SU-DHL-6 (cell line): ENCODE results near the gene MCU.
"Not testable (repeated sequence)": the region's sequence is repeated elsewhere in the genome, so short reads cannot be mapped to it uniquely, and the experiment has no call there.

Experiments
- H2AFZ ChIP-seq: fragments of 200-600 bp; sonication (generic); 2 replicates; pipeline ENCODE4 v1.6.1; 2014; ENCODE audit warnings: low read depth, mild to moderate bottlenecking, moderate library complexity, mixed read lengths, antibody characterized with exemption, low read length; ENCODE audit not compliant: severe bottlenecking
- H3F3A ChIP-seq: fragments of 200-600 bp; shearing (Covaris generic); 2 replicates; pipeline ENCODE4 v1.6.0; 2016; ENCODE audit warnings: antibody characterized with exemption, mild to moderate bottlenecking; ENCODE audit not compliant: insufficient read depth
- H3K27ac ChIP-seq: fragments of 200-600 bp; sonication (generic); 2 replicates; pipeline ENCODE4 v1.5.1; 2016; ENCODE audit warnings: low read depth, mild to moderate bottlenecking, low read length, moderate library complexity, mixed read lengths
- H3K27me3 ChIP-seq: fragments of 200-600 bp; sonication (generic), shearing (Covaris generic); 2 replicates; pipeline ENCODE4 v1.6.0; 2014; ENCODE audit warnings: mild to moderate bottlenecking, low read length
- H3K36me3 ChIP-seq: fragments of 200-600 bp; sonication (generic); 2 replicates; pipeline ENCODE4 v1.6.1; 2014; ENCODE audit warnings: mild to moderate bottlenecking, low read length, mixed read lengths
- H3K4me2 ChIP-seq: fragments of 300-600, 200-600 bp; shearing (Covaris generic), sonication (generic); 2 replicates; pipeline ENCODE4 v1.6.0; 2014; ENCODE audit warnings: low read length, low read depth, mild to moderate bottlenecking; ENCODE audit not compliant: poor library complexity, severe bottlenecking
- H3K4me3 ChIP-seq: fragments of 200-600 bp; sonication (generic); 2 replicates; pipeline ENCODE4 v1.5.1; 2014; ENCODE audit warnings: antibody characterized with exemption, low read length, mild to moderate bottlenecking, mixed read lengths; ENCODE audit not compliant: insufficient read depth, poor library complexity, severe bottlenecking
- H3K79me2 ChIP-seq: fragments of 200-600 bp; sonication (generic); 2 replicates; pipeline ENCODE4 v1.6.1; 2014; ENCODE audit warnings: mild to moderate bottlenecking, low read length, moderate library complexity; ENCODE audit not compliant: insufficient read depth
- H3K9ac ChIP-seq: fragments of 200-600 bp; sonication (generic); 2 replicates; pipeline ENCODE4 v1.7.0; 2014; ENCODE audit warnings: mild to moderate bottlenecking, low read length
- H3K9me2 ChIP-seq: fragments of 200-600 bp; sonication (generic); replicated peaks from 2 replicates; pipeline ENCODE4 v1.6.1; 2014; ENCODE audit warnings: low read length; ENCODE audit not compliant: insufficient read depth
- H3K9me3 ChIP-seq: fragments of 200-600 bp; sonication (generic); 2 replicates; pipeline ENCODE4 v1.6.1; 2014; ENCODE audit warnings: low read length, mixed read lengths; ENCODE audit not compliant: insufficient read depth
- H4K20me1 ChIP-seq: fragments of 200-600 bp; sonication (generic); 2 replicates; pipeline ENCODE4 v1.6.1; 2014; ENCODE audit warnings: low read depth, mild to moderate bottlenecking, antibody characterized with exemption, low read length, moderate library complexity, mixed read lengths
- EZH2phosphoT487 ChIP-seq: fragments of 200-600 bp; sonication (generic), shearing (Covaris generic); conservative IDR thresholded peaks from 2 replicates; pipeline ENCODE4 v1.6.1; 2018; ENCODE audit warnings: mild to moderate bottlenecking, antibody characterized with exemption, low read length, moderate library complexity, mixed read lengths
- TF ChIP-seq, protein P1 (sequence below): fragments of 200-600 bp; sonication (generic); IDR thresholded peaks from one replicate; pipeline ENCODE4 v1.5.1; 2017; ENCODE audit warnings: antibody characterized with exemption, mild to moderate bottlenecking, low read length, moderate library complexity; ENCODE audit not compliant: insufficient read depth, poor library complexity, severe bottlenecking

Gene MCU

DNA sequence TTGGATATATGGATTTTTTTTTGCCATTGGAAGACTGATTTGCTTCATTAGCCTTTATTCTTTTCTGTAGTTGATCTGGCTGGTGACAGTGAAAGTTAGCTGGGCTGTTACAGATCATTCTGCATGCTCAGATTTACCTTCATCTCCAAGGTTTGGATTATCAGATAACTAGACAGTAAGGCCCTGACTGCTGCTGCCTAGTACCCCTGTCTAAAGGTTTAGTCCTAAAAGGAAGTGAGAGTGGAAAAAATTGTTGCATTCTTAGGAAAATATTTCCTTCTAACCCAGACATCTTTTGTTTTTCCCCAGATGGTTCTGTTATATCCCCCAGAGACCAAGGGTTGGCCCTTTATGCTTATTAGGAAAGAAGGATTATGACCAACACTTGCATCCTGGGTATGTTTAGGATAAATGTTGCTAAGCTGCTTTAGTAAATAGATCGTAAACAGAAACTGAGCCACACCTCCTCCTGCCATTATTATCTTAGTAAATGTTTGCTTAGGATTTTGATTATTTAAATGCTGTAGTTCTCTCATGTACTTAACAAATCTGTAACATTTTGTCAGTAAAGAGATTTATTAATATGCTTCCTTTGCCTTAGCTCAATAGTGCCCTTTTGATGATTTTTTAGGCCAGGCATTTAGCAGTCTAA is 44.4 kb downstream of the MCU start:
- no peaks in the 10 kb centered on the region for H3K9me3 ChIP-seq
- no peak overlapping the region for H3K9ac ChIP-seq
- H3K27ac ChIP-seq = no peak overlapping the region
- TF ChIP-seq EZH2phosphoT487 = no peak
- TF ChIP-seq, protein P1, sequence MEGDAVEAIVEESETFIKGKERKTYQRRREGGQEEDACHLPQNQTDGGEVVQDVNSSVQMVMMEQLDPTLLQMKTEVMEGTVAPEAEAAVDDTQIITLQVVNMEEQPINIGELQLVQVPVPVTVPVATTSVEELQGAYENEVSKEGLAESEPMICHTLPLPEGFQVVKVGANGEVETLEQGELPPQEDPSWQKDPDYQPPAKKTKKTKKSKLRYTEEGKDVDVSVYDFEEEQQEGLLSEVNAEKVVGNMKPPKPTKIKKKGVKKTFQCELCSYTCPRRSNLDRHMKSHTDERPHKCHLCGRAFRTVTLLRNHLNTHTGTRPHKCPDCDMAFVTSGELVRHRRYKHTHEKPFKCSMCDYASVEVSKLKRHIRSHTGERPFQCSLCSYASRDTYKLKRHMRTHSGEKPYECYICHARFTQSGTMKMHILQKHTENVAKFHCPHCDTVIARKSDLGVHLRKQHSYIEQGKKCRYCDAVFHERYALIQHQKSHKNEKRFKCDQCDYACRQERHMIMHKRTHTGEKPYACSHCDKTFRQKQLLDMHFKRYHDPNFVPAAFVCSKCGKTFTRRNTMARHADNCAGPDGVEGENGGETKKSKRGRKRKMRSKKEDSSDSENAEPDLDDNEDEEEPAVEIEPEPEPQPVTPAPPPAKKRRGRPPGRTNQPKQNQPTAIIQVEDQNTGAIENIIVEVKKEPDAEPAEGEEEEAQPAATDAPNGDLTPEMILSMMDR = no peak
- H3K79me2 ChIP-seq = no peaks in the 10 kb centered on the region
- no peaks in the 10 kb centered on the region for H3K27me3 ChIP-seq
- H3K4me2 ChIP-seq = no peak overlapping the region
- no peaks in the 10 kb centered on the region for H3K36me3 ChIP-seq
- H4K20me1 ChIP-seq = no peaks in the 10 kb centered on the region
- no peak overlapping the region for H3K4me3 ChIP-seq
- H3F3A ChIP-seq = no peaks in the 10 kb centered on the region
- no peaks in the 10 kb centered on the region for H3K9me2 ChIP-seq
- H2AFZ ChIP-seq = no peak overlapping the region

DNA sequence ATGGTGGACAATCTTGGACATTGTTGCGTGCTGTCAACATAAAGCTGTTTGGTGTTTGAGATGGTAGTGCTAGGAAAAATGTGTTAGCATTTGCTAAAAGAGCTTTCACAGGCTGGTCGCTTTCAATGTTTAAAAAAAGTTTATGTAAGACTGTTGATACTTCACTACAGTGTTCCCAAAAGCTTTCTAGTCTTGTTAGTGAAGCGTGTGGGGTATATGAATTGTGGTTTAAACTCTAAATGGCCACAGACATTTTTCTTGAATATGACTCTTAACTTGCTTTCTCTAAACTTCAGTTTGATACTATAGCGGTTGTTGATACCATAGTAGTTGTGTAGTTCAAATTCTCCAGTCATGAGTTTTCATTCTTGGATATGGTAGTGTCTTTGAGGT is 44.9 kb downstream of the MCU start:
- no peak overlapping the region for H3K4me2 ChIP-seq
- H3K36me3 ChIP-seq = no peaks in the 10 kb centered on the region
- no peaks in the 10 kb centered on the region for H4K20me1 ChIP-seq
- no peaks in the 10 kb centered on the region for H3K9me3 ChIP-seq
- H2AFZ ChIP-seq = no peak overlapping the region
- H3K9ac ChIP-seq = no peak overlapping the region
- no peak overlapping the region for H3K27ac ChIP-seq
- no peak for TF ChIP-seq EZH2phosphoT487
- TF ChIP-seq, protein P1 = no peak
- H3K4me3 ChIP-seq = no peak overlapping the region
- H3F3A ChIP-seq = no peaks in the 10 kb centered on the region
- H3K79me2 ChIP-seq = no peaks in the 10 kb centered on the region
- H3K27me3 ChIP-seq = no peaks in the 10 kb centered on the region
- no peaks in the 10 kb centered on the region for H3K9me2 ChIP-seq

DNA sequence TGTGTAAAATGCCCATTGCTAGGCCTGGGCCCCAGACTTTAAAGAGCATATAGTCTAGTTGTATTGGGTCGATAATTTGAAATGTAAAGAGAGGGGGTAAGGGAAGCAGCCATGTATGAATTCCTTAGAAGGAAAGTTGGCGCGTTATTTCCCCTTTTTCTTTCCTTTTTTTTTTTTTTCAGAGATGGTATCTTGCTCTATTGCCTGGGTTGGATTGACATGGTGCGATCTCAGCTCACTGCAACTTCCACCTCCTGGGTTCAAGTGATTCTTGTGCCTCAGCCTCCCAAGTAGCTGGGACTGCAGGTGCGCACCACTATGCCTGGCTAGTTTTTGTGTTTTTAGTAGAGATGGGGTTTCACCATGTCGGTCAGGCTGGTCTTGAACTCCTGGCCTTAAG is 45.4 kb downstream of the MCU start:
- not testable (repeated sequence) for H3F3A ChIP-seq, H3K9me2 ChIP-seq, H2AFZ ChIP-seq, H3K27me3 ChIP-seq, H4K20me1 ChIP-seq, H3K4me3 ChIP-seq, H3K4me2 ChIP-seq, H3K9me3 ChIP-seq, H3K36me3 ChIP-seq, H3K9ac ChIP-seq, H3K27ac ChIP-seq, H3K79me2 ChIP-seq

DNA sequence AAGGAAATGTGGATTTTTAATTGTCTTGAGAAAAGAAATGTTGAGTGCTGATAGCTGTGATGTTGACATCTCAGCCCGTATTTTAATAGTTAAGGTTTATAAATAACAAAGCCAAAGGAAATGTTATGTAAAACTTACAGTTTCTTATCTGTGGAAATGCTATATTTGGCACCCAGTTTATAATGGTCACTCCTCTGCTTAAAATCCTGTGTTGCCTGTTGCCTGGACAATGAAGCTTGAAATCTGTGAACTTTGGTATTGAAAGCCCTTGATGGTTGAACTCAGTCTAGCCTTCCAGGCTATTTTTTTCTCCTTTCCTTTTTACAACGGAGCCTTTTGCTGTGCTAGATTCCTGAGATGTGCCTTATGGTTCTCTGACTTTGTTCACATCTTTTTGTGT is 46.5 kb downstream of the MCU start:
- Histone ChIP-seq H3K9me2 (no peaks in the 10 kb centered on the region), H3K9me3 (no peaks in the 10 kb centered on the region), H3K9ac (no peak overlapping the region), H3K79me2 (no peaks in the 10 kb centered on the region), H3K4me2 (no peak overlapping the region), H3F3A (no peaks in the 10 kb centered on the region), H3K4me3 (no peak overlapping the region), H4K20me1 (no peaks in the 10 kb centered on the region), H3K27me3 (no peaks in the 10 kb centered on the region), H3K27ac (no peak overlapping the region), H3K36me3 (no peaks in the 10 kb centered on the region), H2AFZ (no peak overlapping the region)
- TF ChIP-seq, protein P1 = no peak
- TF ChIP-seq EZH2phosphoT487 = no peak
